DMS53 (cell line): ENCODE results near the gene RAB3IL1.

Experiments used
- DNase-seq: peaks from one replicate; lab custom pipeline; 2025; lab: John Stamatoyannopoulos, UW

The RAB3IL1 gene

GRCh38 chr11:61919705-61920631 lies 2.6 kb upstream of the RAB3IL1 start:
- DNase-seq: no peak

- no peak for DNase-seq
Observed at GRCh38 chr11:61918938-61919704, 1.8 kb upstream of the RAB3IL1 start.

- DNase-seq: no peak
Observed at GRCh38 chr11:61918251-61918937, 1.0 kb upstream of the RAB3IL1 start.

GRCh38 chr11:61916737-61917333 lies 531 bp downstream of the RAB3IL1 start:
- DNase-seq: no peak

- DNase-seq: no peak
Observed at GRCh38 chr11:61914471-61915171, 2.7 kb downstream of the RAB3IL1 start.

GRCh38 chr11:61913699-61914395 lies 3.5 kb downstream of the RAB3IL1 start:
- no peak for DNase-seq

GRCh38 chr11:61912991-61913698 lies 4.2 kb downstream of the RAB3IL1 start:
- no peak for DNase-seq

GRCh38 chr11:61912530-61912898 lies 4.9 kb downstream of the RAB3IL1 start:
- no peak for DNase-seq

GRCh38 chr11:61911701-61912529 lies 5.5 kb downstream of the RAB3IL1 start:
- DNase-seq: no peak

- DNase-seq: no peak
Observed at GRCh38 chr11:61911128-61911700, 6.2 kb downstream of the RAB3IL1 start.

- DNase-seq: no peak
Observed at GRCh38 chr11:61910187-61911127, 6.9 kb downstream of the RAB3IL1 start.

GRCh38 chr11:61908730-61909316 lies 8.5 kb downstream of the RAB3IL1 start:
- no peak for DNase-seq

GRCh38 chr11:61907871-61908729 lies 9.3 kb downstream of the RAB3IL1 start:
- DNase-seq: no peak

GRCh38 chr11:61907282-61907681 lies 10.1 kb downstream of the RAB3IL1 start:
- no peak for DNase-seq

GRCh38 chr11:61906522-61906909 lies 10.8 kb downstream of the RAB3IL1 start:
- no peak for DNase-seq

GRCh38 chr11:61905801-61906521 lies 11.4 kb downstream of the RAB3IL1 start:
- no peak for DNase-seq
